Metanephros (tissue), 1 donor: ENCODE measurements around the gene ETFRF1. TPM values are rescaled to one million over a fixed set of nuclear protein-coding genes. Genes with fewer than 3 reads are reported as not detected.

Source experiments
- total RNA-seq: library from RNA; depleted of rRNA; stranded (reverse); fragments of >200 nt; gene quantifications from one replicate; pipeline ENCODE4 v1.2.3, GENCODE V29; 2014

Gene ETFRF1
- 22.0 TPM for total RNA-seq

GRCh38 chr12:25195056-25195971, at the start of gene ETFRF1, which contains the start of gene DNAI7:
Gene ETFRF1 (plus strand): TSS chr12:25195237. CDS start chr12:25203957, 8,720 bp downstream.
Gene DNAI7 (minus strand): TSS chr12:25195160. CDS start chr12:25195078, 82 bp downstream.

GRCh38 chr12:25250744-25251730, 56.0 kb downstream of the ETFRF1 start, which contains the start of gene KRAS:
Gene KRAS (minus strand): TSS chr12:25250929.

Other genes with a start within 250 kb of the ETFRF1 start
- gene BCAT1, start 246.1 kb upstream of the ETFRF1 start, total RNA-seq = 44.8 TPM
- 3.9 TPM for gene DNAI7, start 77 bp upstream of the ETFRF1 start, total RNA-seq
- 20.7 TPM for gene KRAS, start 55.7 kb downstream of the ETFRF1 start, total RNA-seq